ENCODE measurements around the gene DUSP7.

DUSP7 gene

GRCh38 chr3:52063026-52063723 is 6.8 kb upstream of the DUSP7 start:
- TF ChIP-seq FOXP2 (optimal IDR thresholded peaks at IDR 0.05; ENCODE audit: borderline replicate concordance, extremely low read depth, extremely low read length, insufficient read depth) = no peak
- no peak for TF ChIP-seq SIN3A (IDR thresholded peaks at IDR 0.05; ENCODE audit: borderline replicate concordance, insufficient read depth, low read length)
- no peak for TF ChIP-seq POLR2AphosphoS5 (IDR thresholded peaks at IDR 0.05; ENCODE audit: low read depth, low read length)
- TF ChIP-seq REST (IDR thresholded peaks at IDR 0.05; ENCODE audit: insufficient read depth in 1 of 2, low read depth in 2 of 2, low read length in 2 of 2) = no peak
- TF ChIP-seq TAF1 (IDR thresholded peaks at IDR 0.05; ENCODE audit: borderline replicate concordance, insufficient read depth, low read length) = no peak

GRCh38 chr3:52062505-52062904 is 6.1 kb upstream of the DUSP7 start:
- no peak for TF ChIP-seq TAF1 (IDR thresholded peaks at IDR 0.05; ENCODE audit: borderline replicate concordance, insufficient read depth, low read length)
- TF ChIP-seq FOXP2 (optimal IDR thresholded peaks at IDR 0.05; ENCODE audit: borderline replicate concordance, extremely low read depth, extremely low read length, insufficient read depth) = no peak
- TF ChIP-seq SIN3A (IDR thresholded peaks at IDR 0.05; ENCODE audit: borderline replicate concordance, insufficient read depth, low read length) = no peak
- no peak for TF ChIP-seq REST (IDR thresholded peaks at IDR 0.05; ENCODE audit: insufficient read depth in 1 of 2, low read depth in 2 of 2, low read length in 2 of 2)
- TF ChIP-seq POLR2AphosphoS5 (IDR thresholded peaks at IDR 0.05; ENCODE audit: low read depth, low read length) = no peak

- TF ChIP-seq SIN3A (IDR thresholded peaks at IDR 0.05; ENCODE audit: borderline replicate concordance, insufficient read depth, low read length) = no peak
- no peak for TF ChIP-seq POLR2AphosphoS5 (IDR thresholded peaks at IDR 0.05; ENCODE audit: low read depth, low read length)
- no peak for TF ChIP-seq TAF1 (IDR thresholded peaks at IDR 0.05; ENCODE audit: borderline replicate concordance, insufficient read depth, low read length)
- no peak for TF ChIP-seq REST (IDR thresholded peaks at IDR 0.05; ENCODE audit: insufficient read depth in 1 of 2, low read depth in 2 of 2, low read length in 2 of 2)
- no peak for TF ChIP-seq FOXP2 (optimal IDR thresholded peaks at IDR 0.05; ENCODE audit: borderline replicate concordance, extremely low read depth, extremely low read length, insufficient read depth)
These were observed 4.9 kb upstream of the DUSP7 start for GRCh38 chr3:52061121-52061910.

GRCh38 chr3:52059781-52060180 is 3.4 kb upstream of the DUSP7 start:
- no peak for TF ChIP-seq TAF1 (IDR thresholded peaks at IDR 0.05; ENCODE audit: borderline replicate concordance, insufficient read depth, low read length)
- no peak for TF ChIP-seq SIN3A (IDR thresholded peaks at IDR 0.05; ENCODE audit: borderline replicate concordance, insufficient read depth, low read length)
- no peak for TF ChIP-seq FOXP2 (optimal IDR thresholded peaks at IDR 0.05; ENCODE audit: borderline replicate concordance, extremely low read depth, extremely low read length, insufficient read depth)
- no peak for TF ChIP-seq POLR2AphosphoS5 (IDR thresholded peaks at IDR 0.05; ENCODE audit: low read depth, low read length)

GRCh38 chr3:52057812-52058495 is 1.6 kb upstream of the DUSP7 start:
- TF ChIP-seq TAF1 (IDR thresholded peaks at IDR 0.05; ENCODE audit: borderline replicate concordance, insufficient read depth, low read length) (no peak), SIN3A (IDR thresholded peaks at IDR 0.05; ENCODE audit: borderline replicate concordance, insufficient read depth, low read length) (no peak), POLR2AphosphoS5 (IDR thresholded peaks at IDR 0.05; ENCODE audit: low read depth, low read length) (no peak), FOXP2 (optimal IDR thresholded peaks at IDR 0.05; ENCODE audit: borderline replicate concordance, extremely low read depth, extremely low read length, insufficient read depth) (no peak), REST (IDR thresholded peaks at IDR 0.05; ENCODE audit: insufficient read depth in 1 of 2, low read depth in 2 of 2, low read length in 2 of 2) (no peak)
